Astrocyte (in vitro differentiated cells and primary cell): ENCODE measurements around the gene FCRL1. TPM values are rescaled to one million over a fixed set of nuclear protein-coding genes. Genes with fewer than 3 reads are reported as not detected.

Experiments
- DNase-seq: peaks from one replicate; pipeline ENCODE4 v3.0.0-alpha.2; 2010; ENCODE audit warnings: low read depth
- FAIRE-seq: peaks from 2 replicates; lab custom pipeline; 2011; peaks lifted over from hg19 to GRCh38; lab: Jason Lieb, UNC
- H2AFZ ChIP-seq: 2 replicates; pipeline ENCODE4 v1.6.0; 2012; ENCODE audit warnings: low read depth, low read length, inconsistent platforms
- H3K27ac ChIP-seq: 2 replicates; pipeline ENCODE4 v1.5.1; 2011; ENCODE audit warnings: low read depth, low read length, inconsistent platforms
- H3K27me3 ChIP-seq: 2 replicates; pipeline ENCODE4 v1.6.0; 2011; ENCODE audit warnings: low read length, inconsistent platforms; ENCODE audit not compliant: insufficient read depth
- H3K36me3 ChIP-seq: 2 replicates; pipeline ENCODE4 v1.5.1; 2011; ENCODE audit warnings: low read length, inconsistent platforms; ENCODE audit not compliant: insufficient read depth
- H3K4me1 ChIP-seq: 2 replicates; pipeline ENCODE4 v1.5.1; 2011; ENCODE audit warnings: low read length, inconsistent platforms; ENCODE audit not compliant: insufficient read depth
- H3K4me2 ChIP-seq: 2 replicates; pipeline ENCODE4 v1.6.0; 2012; ENCODE audit warnings: low read length, inconsistent platforms
- H3K4me3 ChIP-seq: 2 replicates; pipeline ENCODE4 v1.5.1; 2011; ENCODE audit warnings: low read depth, mild to moderate bottlenecking, low read length, inconsistent platforms; ENCODE audit not compliant: insufficient read depth
- H3K79me2 ChIP-seq: 2 replicates; pipeline ENCODE4 v1.6.0; 2012; ENCODE audit warnings: mild to moderate bottlenecking, low read length, inconsistent platforms; ENCODE audit not compliant: insufficient read depth
- H3K9ac ChIP-seq: 2 replicates; pipeline ENCODE4 v1.6.0; 2012; ENCODE audit warnings: mild to moderate bottlenecking, low read length, inconsistent platforms
- H3K9me3 ChIP-seq: 2 replicates; pipeline ENCODE4 v1.5.1; 2012; ENCODE audit warnings: low read depth, mild to moderate bottlenecking, low read length, inconsistent platforms; ENCODE audit not compliant: insufficient read depth
- H4K20me1 ChIP-seq: 2 replicates; pipeline ENCODE4 v1.6.0; 2012; ENCODE audit warnings: low read length, inconsistent platforms; ENCODE audit not compliant: insufficient read depth
- H3K27ac Mint-ChIP-seq: one replicate; pipeline ENCODE4 v1.8.0; 2021; ENCODE audit warnings: mild to moderate bottlenecking, mixed read lengths; ENCODE audit not compliant: unreplicated experiment
- H3K27me3 Mint-ChIP-seq: one replicate; pipeline ENCODE4 v1.8.0; 2021; ENCODE audit warnings: low read depth, mixed read lengths; ENCODE audit not compliant: unreplicated experiment
- H3K36me3 Mint-ChIP-seq: one replicate; pipeline ENCODE4 v1.8.0; 2021; ENCODE audit warnings: low read depth, mixed read lengths; ENCODE audit not compliant: unreplicated experiment
- H3K4me1 Mint-ChIP-seq: one replicate; pipeline ENCODE4 v1.8.0; 2021; ENCODE audit warnings: low read depth, mixed read lengths; ENCODE audit not compliant: unreplicated experiment
- H3K4me3 Mint-ChIP-seq: one replicate; pipeline ENCODE4 v1.8.0; 2021; ENCODE audit warnings: mild to moderate bottlenecking, moderate library complexity, mixed read lengths; ENCODE audit not compliant: unreplicated experiment
- H3K9me3 Mint-ChIP-seq: one replicate; pipeline ENCODE4 v1.8.0; 2021; ENCODE audit warnings: mild to moderate bottlenecking, mixed read lengths; ENCODE audit not compliant: unreplicated experiment
- CTCF ChIP-seq: IDR thresholded peaks from 2 replicates; pipeline ENCODE4 v1.5.1; 2011; ENCODE audit warnings: low read depth, mild to moderate bottlenecking, inconsistent platforms, low read length, moderate library complexity; ENCODE audit not compliant: insufficient read depth
- EZH2 ChIP-seq: IDR thresholded peaks from 2 replicates; pipeline ENCODE4 v1.6.1; 2012; ENCODE audit warnings: mild to moderate bottlenecking, low read length, inconsistent platforms; ENCODE audit not compliant: insufficient read depth
- total RNA-seq: library from RNA; stranded (reverse); gene quantifications from 2 replicates; pipeline ENCODE4 v1.2.1, GENCODE V29; 2021

FCRL1 gene
- total RNA-seq, 1 donor from 2014 or later: not detected

- Mint-ChIP-seq H3K4me1 (no peaks in the 10 kb centered on the region), H3K27me3 (peaks cover 24% of the 10 kb centered on the region), H3K36me3 (no peaks in the 10 kb centered on the region), H3K4me3 (no peak overlapping the region), H3K27ac (no peak overlapping the region), H3K9me3 (peaks cover 1% of the 10 kb centered on the region)
- Histone ChIP-seq H3K27ac (no peak overlapping the region), H2AFZ (no peak overlapping the region), H3K9ac (no peak overlapping the region), H3K4me2 (no peak overlapping the region), H3K4me1 (no peaks in the 10 kb centered on the region), H3K36me3 (no peaks in the 10 kb centered on the region), H3K9me3 (no peaks in the 10 kb centered on the region), H3K4me3 (no peak overlapping the region), H3K27me3 (no peaks in the 10 kb centered on the region), H3K79me2 (no peaks in the 10 kb centered on the region), H4K20me1 (no peaks in the 10 kb centered on the region)
- no peak for DNase-seq
- no peak for FAIRE-seq
- no peak for TF ChIP-seq EZH2
- no peak for TF ChIP-seq CTCF
These were observed 19.0 kb upstream of the FCRL1 start for GRCh38 chr1:157838966-157839365.

- peaks cover 8% of the 10 kb centered on the region for H3K27me3 Mint-ChIP-seq
- Histone ChIP-seq H3K4me2 (no peak overlapping the region), H3K9ac (no peak overlapping the region), H3K27me3 (no peaks in the 10 kb centered on the region), H3K4me1 (no peaks in the 10 kb centered on the region), H3K36me3 (no peaks in the 10 kb centered on the region), H3K79me2 (no peaks in the 10 kb centered on the region), H3K9me3 (no peaks in the 10 kb centered on the region), H3K27ac (no peak overlapping the region), H2AFZ (no peak overlapping the region), H3K4me3 (no peak overlapping the region), H4K20me1 (no peaks in the 10 kb centered on the region)
- no peak for DNase-seq
- peaks cover 23% of the 10 kb centered on the region for H3K4me1 Mint-ChIP-seq
- no peak for TF ChIP-seq EZH2
- no peak for TF ChIP-seq CTCF
- no peaks in the 10 kb centered on the region for H3K9me3 Mint-ChIP-seq
- no peak for FAIRE-seq
- H3K27ac Mint-ChIP-seq: no peak overlapping the region
- no peak overlapping the region for H3K4me3 Mint-ChIP-seq
- H3K36me3 Mint-ChIP-seq: no peaks in the 10 kb centered on the region
These were observed 14.5 kb upstream of the FCRL1 start for GRCh38 chr1:157834430-157834829.

GRCh38 chr1:157833145-157833544, 13.2 kb upstream of the FCRL1 start:
- H4K20me1 ChIP-seq: no peaks in the 10 kb centered on the region

More at GRCh38 chr1:157833145-157833544, 13.2 kb upstream of the FCRL1 start:
- DNase-seq (no peak), FAIRE-seq (no peak)
- H3K9ac ChIP-seq: no peak overlapping the region
- Mint-ChIP-seq H3K4me3 (no peak overlapping the region), H3K36me3 (no peaks in the 10 kb centered on the region), H3K4me1 (peaks cover 23% of the 10 kb centered on the region), H3K27ac (no peak overlapping the region), H3K27me3 (peaks cover 8% of the 10 kb centered on the region), H3K9me3 (no peaks in the 10 kb centered on the region)
- no peak overlapping the region for H3K4me3 ChIP-seq
- H3K9me3 ChIP-seq: no peaks in the 10 kb centered on the region
- H3K36me3 ChIP-seq: no peaks in the 10 kb centered on the region
- no peaks in the 10 kb centered on the region for H3K4me1 ChIP-seq
- H2AFZ ChIP-seq: no peak overlapping the region
- H3K27ac ChIP-seq: no peak overlapping the region
- no peaks in the 10 kb centered on the region for H3K79me2 ChIP-seq
- H3K27me3 ChIP-seq: no peaks in the 10 kb centered on the region
- H3K4me2 ChIP-seq: no peak overlapping the region
- no peak for TF ChIP-seq CTCF
- TF ChIP-seq EZH2: no peak
